Neuron (in vitro differentiated cells): Measurements from ENCODE around the gene RSPO4.

Source experiments
- H2AFZ ChIP-seq: one replicate; pipeline ENCODE4 v1.6.1; 2013; ENCODE audit warnings: low read depth, mild to moderate bottlenecking, inconsistent platforms, low read length, moderate library complexity
- H3K27me3 ChIP-seq: one replicate; pipeline ENCODE4 v1.6.1; 2013; ENCODE audit warnings: low read length; ENCODE audit not compliant: insufficient read depth
- H3K36me3 ChIP-seq: one replicate; pipeline ENCODE4 v1.6.1; 2013; ENCODE audit warnings: low read length; ENCODE audit not compliant: insufficient read depth
- H3K4me1 ChIP-seq: one replicate; pipeline ENCODE4 v1.6.1; 2013; ENCODE audit warnings: low read length; ENCODE audit not compliant: insufficient read depth
- H3K4me3 ChIP-seq: 2 replicates; pipeline ENCODE4 v1.5.1; 2013; ENCODE audit warnings: mild to moderate bottlenecking, low read length, moderate library complexity
- H3K9me3 ChIP-seq: one replicate; pipeline ENCODE4 v1.6.1; 2013; ENCODE audit warnings: low read length

The RSPO4 gene

GRCh38 chr20:939606-940005, 62.5 kb downstream of the RSPO4 start:
- no peaks in the 10 kb centered on the region for H3K27me3 ChIP-seq
- no peaks in the 10 kb centered on the region for H3K36me3 ChIP-seq
- H3K9me3 ChIP-seq, result no peaks in the 10 kb centered on the region
- H3K4me1 ChIP-seq, result no peaks in the 10 kb centered on the region
- no peak overlapping the region for H3K4me3 ChIP-seq
- H2AFZ ChIP-seq, result no peak overlapping the region

- Histone ChIP-seq H2AFZ (no peak overlapping the region), H3K4me1 (no peaks in the 10 kb centered on the region), H3K36me3 (no peaks in the 10 kb centered on the region), H3K4me3 (no peak overlapping the region), H3K27me3 (no peaks in the 10 kb centered on the region), H3K9me3 (no peaks in the 10 kb centered on the region)
Measured at GRCh38 chr20:934186-934840, 67.8 kb downstream of the RSPO4 start.

- H3K36me3 ChIP-seq, result no peaks in the 10 kb centered on the region
- no peaks in the 10 kb centered on the region for H3K27me3 ChIP-seq
- H3K4me3 ChIP-seq, result no peak overlapping the region
Measured at GRCh38 chr20:933029-933428, 69.1 kb downstream of the RSPO4 start.

GRCh38 chr20:931401-931800, 70.7 kb downstream of the RSPO4 start:
- H3K9me3 ChIP-seq, result no peaks in the 10 kb centered on the region
- H3K4me1 ChIP-seq, result no peaks in the 10 kb centered on the region
- no peaks in the 10 kb centered on the region for H3K27me3 ChIP-seq
- no peaks in the 10 kb centered on the region for H3K36me3 ChIP-seq
- no peak overlapping the region for H2AFZ ChIP-seq
- H3K4me3 ChIP-seq, result no peak overlapping the region

More at GRCh38 chr20:933029-933428, 69.1 kb downstream of the RSPO4 start:
- H3K4me1 ChIP-seq, result no peaks in the 10 kb centered on the region
- H3K9me3 ChIP-seq, result no peaks in the 10 kb centered on the region
- H2AFZ ChIP-seq, result no peak overlapping the region

- no peak overlapping the region for H3K4me3 ChIP-seq
Measured at GRCh38 chr20:926670-927069, 75.4 kb downstream of the RSPO4 start.

GRCh38 chr20:925516-925915, 76.6 kb downstream of the RSPO4 start:
- Histone ChIP-seq H3K9me3 (no peaks in the 10 kb centered on the region), H2AFZ (no peak overlapping the region), H3K4me1 (no peaks in the 10 kb centered on the region)

More at GRCh38 chr20:926670-927069, 75.4 kb downstream of the RSPO4 start:
- Histone ChIP-seq H3K4me1 (no peaks in the 10 kb centered on the region), H3K9me3 (no peaks in the 10 kb centered on the region), H3K36me3 (no peaks in the 10 kb centered on the region), H2AFZ (no peak overlapping the region), H3K27me3 (no peaks in the 10 kb centered on the region)

GRCh38 chr20:924639-925038, 77.5 kb downstream of the RSPO4 start:
- Histone ChIP-seq H3K4me3 (no peak overlapping the region), H3K36me3 (no peaks in the 10 kb centered on the region), H2AFZ (no peak overlapping the region), H3K4me1 (no peaks in the 10 kb centered on the region), H3K27me3 (no peaks in the 10 kb centered on the region), H3K9me3 (no peaks in the 10 kb centered on the region)

More at GRCh38 chr20:925516-925915, 76.6 kb downstream of the RSPO4 start:
- Histone ChIP-seq H3K27me3 (no peaks in the 10 kb centered on the region), H3K4me3 (no peak overlapping the region), H3K36me3 (no peaks in the 10 kb centered on the region)

- Histone ChIP-seq H3K9me3 (no peaks in the 10 kb centered on the region), H3K4me1 (no peaks in the 10 kb centered on the region), H3K27me3 (peaks cover 3% of the 10 kb centered on the region), H3K36me3 (no peaks in the 10 kb centered on the region), H3K4me3 (no peak overlapping the region), H2AFZ (no peak overlapping the region)
Measured at GRCh38 chr20:922781-923180, 79.3 kb downstream of the RSPO4 start.

- H3K4me3 ChIP-seq, result no peak overlapping the region
- no peaks in the 10 kb centered on the region for H3K36me3 ChIP-seq
Measured at GRCh38 chr20:921068-921467, 81.0 kb downstream of the RSPO4 start.

GRCh38 chr20:920311-920710, 81.8 kb downstream of the RSPO4 start:
- Histone ChIP-seq H3K27me3 (peaks cover 13% of the 10 kb centered on the region), H2AFZ (no peak overlapping the region), H3K4me3 (no peak overlapping the region), H3K9me3 (no peaks in the 10 kb centered on the region), H3K4me1 (no peaks in the 10 kb centered on the region), H3K36me3 (no peaks in the 10 kb centered on the region)

More at GRCh38 chr20:921068-921467, 81.0 kb downstream of the RSPO4 start:
- H3K4me1 ChIP-seq, result no peaks in the 10 kb centered on the region
- no peaks in the 10 kb centered on the region for H3K9me3 ChIP-seq
- peaks cover 6% of the 10 kb centered on the region for H3K27me3 ChIP-seq
- no peak overlapping the region for H2AFZ ChIP-seq

- Histone ChIP-seq H3K27me3 (peaks cover 14% of the 10 kb centered on the region), H2AFZ (no peak overlapping the region), H3K4me3 (no peak overlapping the region), H3K36me3 (no peaks in the 10 kb centered on the region), H3K4me1 (no peaks in the 10 kb centered on the region), H3K9me3 (no peaks in the 10 kb centered on the region)
Measured at GRCh38 chr20:919491-919916, 82.6 kb downstream of the RSPO4 start.

GRCh38 chr20:917416-917815, 84.7 kb downstream of the RSPO4 start:
- Histone ChIP-seq H3K9me3 (no peaks in the 10 kb centered on the region), H2AFZ (no peak overlapping the region), H3K27me3 (peaks cover 14% of the 10 kb centered on the region), H3K4me3 (no peak overlapping the region), H3K36me3 (no peaks in the 10 kb centered on the region), H3K4me1 (no peaks in the 10 kb centered on the region)

- H3K27me3 ChIP-seq, result peaks cover 18% of the 10 kb centered on the region
- no peaks in the 10 kb centered on the region for H3K9me3 ChIP-seq
- no peak overlapping the region for H3K4me3 ChIP-seq
- no peaks in the 10 kb centered on the region for H3K4me1 ChIP-seq
- no peaks in the 10 kb centered on the region for H3K36me3 ChIP-seq
- H2AFZ ChIP-seq, result no peak overlapping the region
Measured at GRCh38 chr20:916825-917224, 85.3 kb downstream of the RSPO4 start.
